Rectal smooth muscle tissue (tissue), 1 donor: ENCODE measurements around the gene NTN1.

Experiments
- H3K27ac ChIP-seq: one replicate; pipeline ENCODE4 v1.7.0; 2013; ENCODE audit warnings: low read depth, low read length, inconsistent platforms
- H3K27me3 ChIP-seq: one replicate; pipeline ENCODE4 v1.7.0; 2013; ENCODE audit warnings: low read length; ENCODE audit not compliant: control insufficient read depth, insufficient read depth
- H3K36me3 ChIP-seq: one replicate; pipeline ENCODE4 v1.7.0; 2013; ENCODE audit warnings: low read length; ENCODE audit not compliant: control insufficient read depth, insufficient read depth
- H3K4me1 ChIP-seq: one replicate; pipeline ENCODE4 v1.7.0; 2013; ENCODE audit warnings: low read length; ENCODE audit not compliant: control insufficient read depth, insufficient read depth
- H3K4me3 ChIP-seq: one replicate; pipeline ENCODE4 v1.7.0; 2013; ENCODE audit warnings: low read length
- H3K9ac ChIP-seq: one replicate; pipeline ENCODE4 v1.7.0; 2013; ENCODE audit warnings: low read length

NTN1 gene

GRCh38 chr17:9173386-9173983 is 152.2 kb downstream of the NTN1 start:
- Histone ChIP-seq H3K27ac (no peak overlapping the region), H3K9ac (no peak overlapping the region), H3K36me3 (no peaks in the 10 kb centered on the region), H3K4me1 (no peaks in the 10 kb centered on the region), H3K27me3 (no peaks in the 10 kb centered on the region), H3K4me3 (no peak overlapping the region)

- Histone ChIP-seq H3K9ac (no peak overlapping the region), H3K36me3 (no peaks in the 10 kb centered on the region), H3K27ac (no peak overlapping the region), H3K4me3 (no peak overlapping the region), H3K27me3 (no peaks in the 10 kb centered on the region), H3K4me1 (no peaks in the 10 kb centered on the region)
Measured at GRCh38 chr17:9174312-9174711, 153.0 kb downstream of the NTN1 start.

DNA sequence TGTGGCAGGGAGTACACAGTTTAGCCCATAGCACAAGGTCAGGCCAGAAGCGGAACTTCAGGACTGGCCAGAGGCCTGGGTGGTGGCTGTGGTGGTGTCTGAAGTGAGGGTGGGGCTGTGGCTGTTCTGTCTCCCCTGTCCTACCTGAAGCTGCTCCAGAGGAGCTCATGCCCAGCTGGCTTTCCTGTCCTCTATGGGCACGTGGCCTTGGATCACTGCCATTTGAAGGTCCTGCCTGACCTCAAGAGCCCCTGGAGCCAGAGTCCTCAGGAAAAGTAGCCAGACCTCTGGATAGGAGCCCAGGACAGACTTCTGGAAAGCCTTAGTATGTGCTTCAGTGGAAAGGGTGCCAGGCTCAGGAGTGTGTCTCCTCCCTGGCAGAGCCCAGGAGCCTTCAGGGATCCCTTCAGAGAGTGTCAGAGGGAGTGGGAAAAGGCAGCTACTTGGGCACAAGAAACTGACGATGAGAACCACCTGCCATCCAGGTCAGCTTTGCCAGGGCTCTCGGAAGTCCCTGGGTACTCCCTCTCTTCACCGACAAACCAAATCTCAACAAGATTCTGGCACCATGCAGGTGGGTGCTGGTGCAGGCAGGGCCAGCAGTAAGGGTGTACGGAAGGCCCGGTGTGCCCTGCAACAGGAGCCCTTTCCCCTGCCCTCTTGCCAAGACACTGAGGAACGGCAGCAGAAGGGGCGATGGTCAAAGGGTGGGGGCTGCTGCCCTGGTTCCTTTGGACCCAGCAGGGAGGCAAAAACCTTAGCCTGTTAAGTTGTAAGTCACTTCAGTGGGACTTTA is 153.7 kb downstream of the NTN1 start:
- no peak overlapping the region for H3K9ac ChIP-seq
- no peaks in the 10 kb centered on the region for H3K27me3 ChIP-seq
- H3K36me3 ChIP-seq, result no peaks in the 10 kb centered on the region
- no peak overlapping the region for H3K4me3 ChIP-seq
- H3K4me1 ChIP-seq, result no peaks in the 10 kb centered on the region
- H3K27ac ChIP-seq, result no peak overlapping the region

GRCh38 chr17:9175700-9176467 is 154.6 kb downstream of the NTN1 start:
- peaks cover 2% of the 10 kb centered on the region for H3K36me3 ChIP-seq
- no peak overlapping the region for H3K27ac ChIP-seq
- no peak overlapping the region for H3K9ac ChIP-seq
- H3K27me3 ChIP-seq, result no peaks in the 10 kb centered on the region
- H3K4me3 ChIP-seq, result no peak overlapping the region
- H3K4me1 ChIP-seq, result no peaks in the 10 kb centered on the region

GRCh38 chr17:9177212-9177611 is 155.9 kb downstream of the NTN1 start:
- Histone ChIP-seq H3K27ac (no peak overlapping the region), H3K36me3 (peaks cover 2% of the 10 kb centered on the region), H3K4me1 (no peaks in the 10 kb centered on the region), H3K9ac (no peak overlapping the region), H3K27me3 (no peaks in the 10 kb centered on the region), H3K4me3 (no peak overlapping the region)

DNA sequence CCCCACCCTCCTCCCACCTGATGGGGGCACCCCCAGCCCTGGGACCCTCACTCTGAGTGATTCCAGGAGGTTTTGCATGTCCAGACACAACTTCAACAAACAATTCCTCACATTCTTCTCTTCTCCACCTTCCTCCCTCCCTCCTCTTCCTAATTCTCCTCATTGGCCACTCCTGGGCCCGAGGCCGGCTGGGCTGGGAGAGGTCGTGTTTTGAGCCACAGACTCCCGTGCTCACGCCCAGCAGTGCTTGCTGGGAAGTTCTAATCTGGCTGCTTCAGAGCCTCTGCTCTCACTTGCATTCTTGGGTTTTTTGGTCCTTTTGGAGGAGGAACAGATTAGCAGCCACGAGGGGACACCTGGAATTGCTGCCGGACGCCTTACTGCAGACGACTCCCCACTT is 157.0 kb downstream of the NTN1 start:
- Histone ChIP-seq H3K4me3 (no peak overlapping the region), H3K4me1 (no peaks in the 10 kb centered on the region), H3K27ac (no peak overlapping the region), H3K36me3 (peaks cover 2% of the 10 kb centered on the region), H3K27me3 (no peaks in the 10 kb centered on the region), H3K9ac (no peak overlapping the region)

DNA sequence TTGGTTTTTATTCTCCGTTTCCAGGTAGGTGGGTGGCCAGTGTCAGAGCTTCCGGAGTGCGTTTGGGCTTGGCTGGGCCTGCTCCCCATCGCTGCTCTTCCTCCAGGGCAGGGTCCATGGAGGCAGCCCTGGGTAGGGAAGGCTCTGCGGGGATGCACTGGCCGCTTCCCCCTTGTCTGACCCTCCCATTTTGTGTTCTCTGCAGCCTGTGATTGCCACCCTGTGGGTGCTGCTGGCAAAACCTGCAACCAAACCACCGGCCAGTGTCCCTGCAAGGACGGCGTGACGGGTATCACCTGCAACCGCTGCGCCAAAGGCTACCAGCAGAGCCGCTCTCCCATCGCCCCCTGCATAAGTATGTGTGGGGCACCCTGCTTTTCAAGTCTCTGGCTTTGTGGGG is 158.3 kb downstream of the NTN1 start:
- H3K27ac ChIP-seq, result no peak overlapping the region

DNA sequence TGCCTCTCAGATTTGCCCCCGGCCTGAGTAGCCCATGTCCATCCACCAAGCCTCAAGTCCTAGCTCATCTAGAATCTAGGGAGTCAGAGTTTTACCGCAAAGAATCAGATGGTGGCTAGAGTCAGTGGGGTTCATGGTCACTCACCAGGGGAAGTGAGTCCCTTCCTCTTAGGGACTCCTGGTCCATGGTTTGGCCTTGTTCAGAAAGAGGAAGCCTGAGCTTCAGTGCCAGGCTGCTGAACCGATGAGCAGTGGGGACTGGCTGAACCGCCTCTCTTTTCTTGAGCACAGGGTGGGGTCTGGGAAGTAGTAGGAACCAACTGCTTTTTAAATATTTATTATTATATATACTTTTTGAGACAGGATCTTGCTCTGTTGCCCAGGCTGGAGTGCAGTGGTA is 160.3 kb downstream of the NTN1 start:
- H3K27me3 ChIP-seq, result no peaks in the 10 kb centered on the region
- H3K4me1 ChIP-seq, result peaks cover 4% of the 10 kb centered on the region
- no peak overlapping the region for H3K9ac ChIP-seq
- H3K36me3 ChIP-seq, result peaks cover 2% of the 10 kb centered on the region
- no peak overlapping the region for H3K27ac ChIP-seq
- H3K4me3 ChIP-seq, result no peak overlapping the region

More for the DNA sequence above, 158.3 kb downstream of the NTN1 start:
- Histone ChIP-seq H3K4me3 (no peak overlapping the region), H3K9ac (no peak overlapping the region), H3K4me1 (peaks cover 4% of the 10 kb centered on the region), H3K27me3 (no peaks in the 10 kb centered on the region), H3K36me3 (peaks cover 2% of the 10 kb centered on the region)

- Histone ChIP-seq H3K27me3 (no peaks in the 10 kb centered on the region), H3K4me3 (no peak overlapping the region), H3K27ac (no peak overlapping the region), H3K4me1 (peaks cover 4% of the 10 kb centered on the region), H3K36me3 (peaks cover 2% of the 10 kb centered on the region), H3K9ac (no peak overlapping the region)
Measured at GRCh38 chr17:9183306-9183705, 162.0 kb downstream of the NTN1 start.

- no peak overlapping the region for H3K27ac ChIP-seq
- peaks cover 2% of the 10 kb centered on the region for H3K36me3 ChIP-seq
- no peak overlapping the region for H3K4me3 ChIP-seq
- H3K4me1 ChIP-seq, result peaks cover 4% of the 10 kb centered on the region
- no peak overlapping the region for H3K9ac ChIP-seq
- H3K27me3 ChIP-seq, result no peaks in the 10 kb centered on the region
Measured at GRCh38 chr17:9185142-9185541, 163.8 kb downstream of the NTN1 start.

- Histone ChIP-seq H3K4me1 (peaks cover 4% of the 10 kb centered on the region), H3K36me3 (no peaks in the 10 kb centered on the region), H3K9ac (no peak overlapping the region), H3K27me3 (no peaks in the 10 kb centered on the region), H3K27ac (no peak overlapping the region), H3K4me3 (no peak overlapping the region)
Measured at GRCh38 chr17:9185688-9186284, 164.5 kb downstream of the NTN1 start.

- H3K9ac ChIP-seq, result no peak overlapping the region
- no peak overlapping the region for H3K4me3 ChIP-seq
- H3K36me3 ChIP-seq, result no peaks in the 10 kb centered on the region
- no peak overlapping the region for H3K27ac ChIP-seq
- H3K4me1 ChIP-seq, result peaks cover 4% of the 10 kb centered on the region
- no peaks in the 10 kb centered on the region for H3K27me3 ChIP-seq
Measured at GRCh38 chr17:9187828-9188227, 166.5 kb downstream of the NTN1 start.
